IMR-90 (cell line): ENCODE data around the gene AKAP6. TPM values are rescaled to one million over a fixed set of nuclear protein-coding genes. Genes with fewer than 3 reads are reported as not detected.

ENCODE experiments used
- ATAC-seq: fragments of 200-7000 bp; cut with Tn5 transposase; 2 replicates; pipeline ENCODE4 v1.9.1; 2020; ENCODE audit warnings: low read depth, mild to moderate bottlenecking, moderate library complexity
- BruUV-seq: library from RNA; stranded (reverse); fragments of 400-500 nt; replicated peaks from 2 replicates; lab custom pipeline; 2021; lab: Mats Ljungman, UMichigan
- CTCF ChIA-PET: fragments of 300-600 bp; formaldehyde crosslinking; extraction: SDS; loops from one replicate; lab custom pipeline; 2021; ENCODE audit warnings: antibody characterized with exemption; lab: Yijun Ruan, JAX
- POLR2A ChIA-PET: fragments of 300-600 bp; sonication (Branson Sonifier 250); formaldehyde crosslinking; loops from one replicate; lab custom pipeline; 2022; ENCODE audit warnings: antibody characterized with exemption; ENCODE audit not compliant: unreplicated experiment; lab: Charles Lee
- DNase-seq: peaks from one replicate; pipeline ENCODE4 v3.0.0; 2013
- H2AFZ ChIP-seq: replicated peaks from 2 replicates; pipeline ENCODE3; 2013; ENCODE audit warnings: low read length, mild to moderate bottlenecking; ENCODE audit not compliant: poor library complexity
- H2AK5ac ChIP-seq: 2 replicates; pipeline ENCODE4 v1.6.1; 2013; ENCODE audit warnings: low read depth, low read length, inconsistent platforms
- H2AK9ac ChIP-seq: replicated peaks from 2 replicates; pipeline ENCODE3; 2013; ENCODE audit warnings: mild to moderate bottlenecking, low read depth, low read length, moderate library complexity; ENCODE audit not compliant: poor library complexity
- H2BK120ac ChIP-seq: 2 replicates; pipeline ENCODE4 v1.6.1; 2013; ENCODE audit warnings: low read depth, low read length, inconsistent platforms
- H2BK15ac ChIP-seq: 3 replicates; pipeline ENCODE4 v1.6.1; 2013; ENCODE audit warnings: low read depth, low read length, inconsistent platforms
- H2BK20ac ChIP-seq: 2 replicates; pipeline ENCODE4 v1.6.1; 2013; ENCODE audit warnings: low read depth, mild to moderate bottlenecking, inconsistent platforms, low read length, moderate library complexity
- H2BK5ac ChIP-seq: 2 replicates; pipeline ENCODE4 v1.6.1; 2013; ENCODE audit warnings: mild to moderate bottlenecking, low read depth, low read length, inconsistent platforms; ENCODE audit not compliant: poor library complexity, severe bottlenecking
- H3K14ac ChIP-seq: replicated peaks from 2 replicates; pipeline ENCODE4 v1.6.1; 2013; ENCODE audit warnings: low read depth, low read length, inconsistent platforms
- H3K18ac ChIP-seq: 2 replicates; pipeline ENCODE4 v1.6.1; 2013; ENCODE audit warnings: low read depth, low read length, control low read depth
- H3K23ac ChIP-seq: 2 replicates; pipeline ENCODE4 v1.6.1; 2013; ENCODE audit warnings: low read depth, low read length, inconsistent platforms
- H3K27ac ChIP-seq: 2 replicates; pipeline ENCODE4 v1.5.1; 2013; ENCODE audit warnings: mild to moderate bottlenecking, control low read depth, low read length; ENCODE audit not compliant: insufficient read depth
- H3K27me3 ChIP-seq: 2 replicates; pipeline ENCODE4 v1.6.1; 2013; ENCODE audit warnings: low read length; ENCODE audit not compliant: control insufficient read depth, insufficient read depth
- H3K36me3 ChIP-seq: 2 replicates; pipeline ENCODE4 v1.6.1; 2013; ENCODE audit warnings: low read length, mixed read lengths; ENCODE audit not compliant: control insufficient read depth, insufficient read depth
- H3K4ac ChIP-seq: 2 replicates; pipeline ENCODE4 v1.6.1; 2013; ENCODE audit warnings: low read depth, low read length, inconsistent platforms
- H3K4me1 ChIP-seq: 2 replicates; pipeline ENCODE4 v1.6.1; 2013; ENCODE audit warnings: low read length, mixed read lengths; ENCODE audit not compliant: control insufficient read depth, insufficient read depth
- H3K4me2 ChIP-seq: 2 replicates; pipeline ENCODE4 v1.6.1; 2013; ENCODE audit warnings: low read depth, mild to moderate bottlenecking, control low read depth, low read length, moderate library complexity
- H3K4me3 ChIP-seq: 2 replicates; pipeline ENCODE4 v1.5.1; 2013; ENCODE audit warnings: low read depth, mild to moderate bottlenecking, control low read depth, low read length, moderate library complexity; ENCODE audit not compliant: insufficient read depth
- H3K56ac ChIP-seq: 2 replicates; pipeline ENCODE4 v1.6.1; 2013; ENCODE audit warnings: low read length, inconsistent platforms; ENCODE audit not compliant: insufficient read depth; ENCODE audit errors: extremely low read depth
- H3K79me1 ChIP-seq, 2 experiments: 2 replicates each; pipeline ENCODE4 v1.6.1; 2013; ENCODE audit warnings: low read length in 2 of 2, inconsistent platforms in 1 of 2, low read depth in 1 of 2
- H3K9ac ChIP-seq: 2 replicates; pipeline ENCODE4 v1.6.1; 2013; ENCODE audit warnings: low read depth, low read length, control low read depth
- H3K9me1 ChIP-seq: 2 replicates; pipeline ENCODE4 v1.6.1; 2013; ENCODE audit warnings: low read length, inconsistent platforms; ENCODE audit not compliant: insufficient read depth
- H3K9me3 ChIP-seq: 2 replicates; pipeline ENCODE4 v1.6.1; 2013; ENCODE audit warnings: low read length; ENCODE audit not compliant: control insufficient read depth, insufficient read depth
- H4K20me1 ChIP-seq: 2 replicates; pipeline ENCODE4 v1.6.1; 2013; ENCODE audit warnings: low read length, inconsistent platforms; ENCODE audit not compliant: insufficient read depth
- H4K5ac ChIP-seq: 2 replicates; pipeline ENCODE4 v1.6.1; 2013; ENCODE audit warnings: mild to moderate bottlenecking, low read depth, low read length, control low read depth
- H4K8ac ChIP-seq, 2 experiments: 2 replicates each; pipeline ENCODE4 v1.6.1; 2013; ENCODE audit warnings: low read depth in 2 of 2, low read length in 2 of 2, control low read depth in 1 of 2, inconsistent platforms in 1 of 2
- H4K91ac ChIP-seq: 2 replicates; pipeline ENCODE4 v1.6.1; 2013; ENCODE audit warnings: low read depth, low read length, inconsistent platforms; ENCODE audit not compliant: insufficient read depth
- BHLHE40 ChIP-seq: fragments of 150-350 bp; IDR thresholded peaks from 2 replicates; pipeline ENCODE4 v1.6.1; 2016; ENCODE audit warnings: mild to moderate bottlenecking, low read depth, low read length
- CEBPB ChIP-seq: IDR thresholded peaks from 2 replicates; pipeline ENCODE4 v1.6.1; 2012; ENCODE audit warnings: low read depth, low read length, improper control_type of control experiment
- CHD1 ChIP-seq: IDR thresholded peaks from 2 replicates; pipeline ENCODE4 v1.6.1; 2012; ENCODE audit warnings: low read depth, low read length, improper control_type of control experiment
- ELK1 ChIP-seq: fragments of 150-350 bp; IDR thresholded peaks from 2 replicates; pipeline ENCODE4 v1.6.1; 2016; ENCODE audit warnings: low read depth, mild to moderate bottlenecking, low read length, moderate library complexity, borderline replicate concordance
- FOS ChIP-seq: fragments of 150-350 bp; IDR thresholded peaks from 2 replicates; pipeline ENCODE4 v1.6.1; 2016; ENCODE audit warnings: low read depth, low read length
- MAFK ChIP-seq: IDR thresholded peaks from 2 replicates; pipeline ENCODE4 v1.6.1; 2012; ENCODE audit warnings: low read depth, low read length, improper control_type of control experiment
- MAZ ChIP-seq: IDR thresholded peaks from 2 replicates; pipeline ENCODE4 v1.6.1; 2012; ENCODE audit warnings: low read depth, mild to moderate bottlenecking, low read length, improper control_type of control experiment, moderate library complexity, borderline replicate concordance
- MXI1 ChIP-seq: IDR thresholded peaks from 2 replicates; pipeline ENCODE4 v1.6.1; 2012; ENCODE audit warnings: low read depth, mild to moderate bottlenecking, low read length, moderate library complexity, borderline replicate concordance
- NFE2L2 ChIP-seq: fragments of 150-350 bp; IDR thresholded peaks from 2 replicates; pipeline ENCODE4 v1.6.1; 2016; ENCODE audit warnings: low read depth, mild to moderate bottlenecking, low read length
- POLR2A ChIP-seq: IDR thresholded peaks from 2 replicates; pipeline ENCODE4 v1.6.1; 2012; ENCODE audit warnings: mild to moderate bottlenecking, low read depth, low read length
- RAD21 ChIP-seq: IDR thresholded peaks from 2 replicates; pipeline ENCODE4 v1.6.1; 2012; ENCODE audit warnings: low read length, improper control_type of control experiment
- RCOR1 ChIP-seq: IDR thresholded peaks from 2 replicates; pipeline ENCODE4 v1.6.1; 2012; ENCODE audit warnings: mild to moderate bottlenecking, low read length, improper control_type of control experiment; ENCODE audit not compliant: insufficient replicate concordance
- SMC3 ChIP-seq: fragments of 150-350 bp; IDR thresholded peaks from 2 replicates; pipeline ENCODE4 v1.6.1; 2016; ENCODE audit warnings: low read depth, mild to moderate bottlenecking, antibody characterized with exemption, low read length, moderate library complexity
- WGBS, 2 experiments: methylation state at CpG; one replicate each; pipeline versions ENCODE4 v1.1.5 to v1.1.7; 2013; ENCODE audit warnings: missing lambda C conversion rate in 2 of 2; ENCODE audit not compliant: insufficient read length in 1 of 2; ENCODE audit errors: extremely low coverage in 2 of 2; 5-methylcytosine and 5-hydroxymethylcytosine counted together
- dilution Hi-C: fragments of 300-500 bp; cut with HindIII; formaldehyde crosslinking; loops from one replicate; pipeline ENCODE4 v1.14.3; 2018; ENCODE audit warnings: low sequenced_read_pairs; ENCODE audit not compliant: unreplicated experiment
- in situ Hi-C: fragments of 300-500 bp; cut with MboI; formaldehyde crosslinking; loops from 3 replicates; pipeline ENCODE4 v1.14.3; 2019; ENCODE audit warnings: low sequenced_read_pairs, inconsistent platforms, mixed read lengths
- intact Hi-C: fragments of 100-400 bp; cut with micrococcal nuclease; formaldehyde crosslinking; loops from 2 replicates; pipeline ENCODE4 v1.10.0; 2022
- polyA plus RNA-seq, 3 experiments: library from polyadenylated mRNA; depleted of rRNA; stranded (reverse); fragments of >200 nt; gene quantifications; 2 replicates each; pipeline ENCODE4 v1.2.3, GENCODE V29; 2012; ENCODE audit warnings: low replicate concordance in 1 of 3
- total RNA-seq: library from RNA; depleted of rRNA; stranded (reverse); fragments of >200 nt; gene quantifications from 2 replicates; pipeline ENCODE4 v1.2.3, GENCODE V29; 2012
- TF ChIP-seq, protein P1 (sequence below): fragments of 150-350 bp; IDR thresholded peaks from 2 replicates; pipeline ENCODE4 v1.6.1; 2017; ENCODE audit warnings: mild to moderate bottlenecking, antibody characterized with exemption, low read length, low read depth
- TF ChIP-seq, protein P2 (sequence below): conservative IDR thresholded peaks from 2 replicates; pipeline ENCODE4 v1.5.1; 2012; ENCODE audit warnings: mild to moderate bottlenecking, low read depth, low read length, improper control_type of control experiment

AKAP6 gene
- total and polyA plus RNA-seq, 2 of the 4 experiments (the other 2 are of a cell fraction): 0.22 to 1.6 TPM

DNA sequence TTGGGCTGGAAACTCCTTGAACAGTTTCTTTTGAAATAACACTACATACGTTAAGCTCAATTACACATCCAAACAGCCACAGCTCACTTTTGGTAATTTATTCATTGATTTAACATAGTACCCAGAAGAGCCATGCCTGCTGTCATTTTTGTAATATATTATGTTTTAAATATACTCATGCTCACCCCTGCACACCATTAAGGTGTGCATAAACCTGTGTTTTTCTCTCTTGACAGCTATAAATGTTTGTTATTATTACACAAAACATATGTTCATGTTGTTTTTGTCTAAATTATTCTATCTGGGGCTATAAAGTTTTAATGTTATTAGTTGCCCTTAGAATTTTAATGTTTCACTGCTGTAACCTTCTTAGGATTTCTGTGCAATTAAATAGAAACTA lies 296.1 kb downstream of the AKAP6 start:
- H2BK120ac ChIP-seq: no peak overlapping the region
- H2BK15ac ChIP-seq: no peak overlapping the region
- no peak overlapping the region for H4K8ac ChIP-seq
- H3K9ac ChIP-seq: no peak overlapping the region
- H4K5ac ChIP-seq: no peak overlapping the region
- no peak for TF ChIP-seq SMC3
- TF ChIP-seq FOS: no peak
- no peak for TF ChIP-seq RAD21
- no peak for TF ChIP-seq MXI1
- no peak for TF ChIP-seq POLR2A
- TF ChIP-seq, protein P1, sequence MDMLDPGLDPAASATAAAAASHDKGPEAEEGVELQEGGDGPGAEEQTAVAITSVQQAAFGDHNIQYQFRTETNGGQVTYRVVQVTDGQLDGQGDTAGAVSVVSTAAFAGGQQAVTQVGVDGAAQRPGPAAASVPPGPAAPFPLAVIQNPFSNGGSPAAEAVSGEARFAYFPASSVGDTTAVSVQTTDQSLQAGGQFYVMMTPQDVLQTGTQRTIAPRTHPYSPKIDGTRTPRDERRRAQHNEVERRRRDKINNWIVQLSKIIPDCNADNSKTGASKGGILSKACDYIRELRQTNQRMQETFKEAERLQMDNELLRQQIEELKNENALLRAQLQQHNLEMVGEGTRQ: no peak
- no peak for TF ChIP-seq BHLHE40
- TF ChIP-seq CHD1: no peak
- no peak for TF ChIP-seq RCOR1
- no peak for TF ChIP-seq CEBPB
- TF ChIP-seq, protein P2, sequence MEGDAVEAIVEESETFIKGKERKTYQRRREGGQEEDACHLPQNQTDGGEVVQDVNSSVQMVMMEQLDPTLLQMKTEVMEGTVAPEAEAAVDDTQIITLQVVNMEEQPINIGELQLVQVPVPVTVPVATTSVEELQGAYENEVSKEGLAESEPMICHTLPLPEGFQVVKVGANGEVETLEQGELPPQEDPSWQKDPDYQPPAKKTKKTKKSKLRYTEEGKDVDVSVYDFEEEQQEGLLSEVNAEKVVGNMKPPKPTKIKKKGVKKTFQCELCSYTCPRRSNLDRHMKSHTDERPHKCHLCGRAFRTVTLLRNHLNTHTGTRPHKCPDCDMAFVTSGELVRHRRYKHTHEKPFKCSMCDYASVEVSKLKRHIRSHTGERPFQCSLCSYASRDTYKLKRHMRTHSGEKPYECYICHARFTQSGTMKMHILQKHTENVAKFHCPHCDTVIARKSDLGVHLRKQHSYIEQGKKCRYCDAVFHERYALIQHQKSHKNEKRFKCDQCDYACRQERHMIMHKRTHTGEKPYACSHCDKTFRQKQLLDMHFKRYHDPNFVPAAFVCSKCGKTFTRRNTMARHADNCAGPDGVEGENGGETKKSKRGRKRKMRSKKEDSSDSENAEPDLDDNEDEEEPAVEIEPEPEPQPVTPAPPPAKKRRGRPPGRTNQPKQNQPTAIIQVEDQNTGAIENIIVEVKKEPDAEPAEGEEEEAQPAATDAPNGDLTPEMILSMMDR: no peak
- no peak for TF ChIP-seq NFE2L2
- no peak for TF ChIP-seq MAFK
- no peak for TF ChIP-seq ELK1
- TF ChIP-seq MAZ: no peak
- H2AK5ac ChIP-seq: no peak overlapping the region
- no peak overlapping the region for H2BK20ac ChIP-seq
- no CpG with 5 or more reads among the region's 1 CpG for WGBS, 2 experiments
- no TSS peak for BruUV-seq
- CTCF ChIA-PET: no interaction called here
- H3K14ac ChIP-seq: no peak overlapping the region
- H3K27ac ChIP-seq: no peak overlapping the region
- ATAC-seq: no peak
- no peak overlapping the region for H4K91ac ChIP-seq
- no peaks in the 10 kb centered on the region for H3K27me3 ChIP-seq
- H4K20me1 ChIP-seq: no peaks in the 10 kb centered on the region
- no peaks in the 10 kb centered on the region for H3K9me1 ChIP-seq
- no peak overlapping the region for H3K56ac ChIP-seq
- H3K4me2 ChIP-seq: no peak overlapping the region
- H3K9me3 ChIP-seq: no peaks in the 10 kb centered on the region
- in situ Hi-C loops: no loop called here
- H3K36me3 ChIP-seq: no peaks in the 10 kb centered on the region
- no peak overlapping the region for H3K23ac ChIP-seq
- no peak for DNase-seq
- H3K4me3 ChIP-seq: no peak overlapping the region
- no peak overlapping the region for H3K18ac ChIP-seq
- H2AK9ac ChIP-seq: no peak overlapping the region
- no peak overlapping the region for H2AFZ ChIP-seq
- no peak overlapping the region for H2BK5ac ChIP-seq
- H3K4ac ChIP-seq: no peak overlapping the region
- intact Hi-C loops: no loop called here
- H3K79me1 ChIP-seq: no peaks in the 10 kb centered on the region
- H3K4me1 ChIP-seq: no peaks in the 10 kb centered on the region
- POLR2A ChIA-PET: no interaction called here
- dilution Hi-C loops: no loop called here
